Erythroblast (primary cell): ENCODE results near the gene RND1.
A peak's percentile ranks its signal among the peaks of the same experiment; 100 is the strongest.
"Not testable (repeated sequence)": the region's sequence is repeated elsewhere in the genome, so short reads cannot be mapped to it uniquely, and the experiment has no call there.

Experiments
- DNase-seq, 2 experiments: peaks; one replicate each; lab custom pipeline; 2025; lab: John Stamatoyannopoulos, UW
- GATA1 ChIP-seq: IDR thresholded peaks from 2 replicates; pipeline ENCODE4 v1.6.1; 2011; ENCODE audit warnings: low read depth, mild to moderate bottlenecking, control low read depth, low read length, moderate library complexity
- POLR2A ChIP-seq: IDR thresholded peaks from 2 replicates; pipeline ENCODE4 v1.6.1; 2011; ENCODE audit warnings: mild to moderate bottlenecking, low read length

RND1 gene

GRCh38 chr12:48882315-48882687, 16.6 kb upstream of the RND1 start:
- DNase-seq = no peak
- TF ChIP-seq POLR2A (no peak), GATA1 (no peak)

DNA sequence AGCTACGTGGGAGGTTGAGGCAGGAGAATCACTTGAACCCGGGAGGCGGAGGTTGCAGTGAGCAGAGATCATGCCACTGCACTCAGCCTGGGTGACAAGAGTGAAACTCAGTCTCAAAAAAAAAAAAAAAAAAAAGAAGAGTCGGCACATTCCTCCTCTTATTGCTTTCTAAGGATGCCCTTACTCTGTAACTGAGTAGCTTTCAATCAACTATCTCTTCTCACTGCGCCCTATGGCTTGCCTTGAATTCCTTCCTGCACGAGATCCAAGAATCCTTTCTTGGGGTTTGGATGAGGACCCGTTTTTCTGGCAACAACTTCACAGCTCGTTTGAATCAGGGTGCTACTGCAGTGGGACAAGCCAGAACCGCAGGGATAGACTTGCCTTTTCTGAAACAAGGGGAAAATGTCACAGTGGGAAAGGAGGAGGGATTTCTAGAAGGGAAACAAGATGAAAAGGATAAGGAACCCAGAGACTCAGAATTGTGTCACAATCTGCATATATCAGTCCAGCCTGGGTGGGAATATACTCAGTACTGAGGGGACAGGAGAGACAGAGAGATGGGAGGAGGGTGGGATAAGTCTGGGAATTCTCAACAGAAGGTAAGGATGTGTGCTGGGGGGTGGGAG, 16.1 kb upstream of the RND1 start:
- TF ChIP-seq POLR2A (no peak), GATA1 (no peak)
- no peak for DNase-seq

DNA sequence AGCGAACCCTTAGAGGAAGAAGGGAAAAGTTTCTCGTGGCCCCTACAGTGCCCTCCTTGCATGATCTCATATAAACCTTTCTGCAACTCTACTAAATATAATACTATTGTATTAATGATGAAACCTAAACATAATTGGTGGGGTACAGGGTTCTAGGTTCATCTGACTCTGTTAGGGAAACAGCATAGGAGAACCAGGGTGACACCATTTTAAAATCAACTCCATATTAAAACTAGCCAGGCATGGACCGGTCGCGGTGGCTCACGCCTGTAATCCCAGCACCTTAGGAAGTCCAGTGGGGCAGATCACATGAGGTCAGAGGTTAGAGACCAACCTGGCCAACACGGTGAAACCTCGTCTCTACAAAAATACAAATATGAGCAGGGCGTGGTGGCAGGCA, 15.0 kb upstream of the RND1 start:
- no peak for DNase-seq
- TF ChIP-seq POLR2A (no peak), GATA1 (no peak)

- TF ChIP-seq POLR2A (no peak), GATA1 (no peak)
These were observed 12.9 kb upstream of the RND1 start for GRCh38 chr12:48878548-48878947.

DNA sequence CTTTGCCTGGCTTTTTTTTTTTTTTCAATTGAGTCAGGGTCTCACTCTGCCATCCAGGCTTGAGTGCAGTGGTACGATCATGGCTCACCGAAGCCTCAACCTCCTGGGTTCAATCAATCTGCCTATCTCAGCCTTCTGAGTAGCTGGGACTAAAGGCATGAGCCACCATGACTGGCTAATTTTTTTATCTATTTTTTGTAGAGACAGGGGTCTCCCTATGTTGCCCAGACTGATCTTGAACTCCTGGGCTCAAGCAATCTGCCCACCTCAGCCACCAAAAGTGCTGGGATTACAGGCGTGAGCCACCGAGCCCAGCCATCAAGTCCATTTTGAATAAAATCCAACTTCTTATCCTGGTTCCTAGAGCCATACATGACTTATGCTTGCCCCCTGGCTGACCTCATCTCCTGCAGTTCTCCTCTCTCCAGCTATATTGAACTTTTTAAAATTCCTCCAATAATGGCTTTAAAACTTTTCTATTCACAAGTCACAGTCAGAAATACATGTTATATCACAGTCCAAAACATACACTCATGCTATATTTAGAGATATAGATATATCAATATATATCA, 10.4 kb upstream of the RND1 start:
- no peak for DNase-seq
- TF ChIP-seq POLR2A (no peak), GATA1 (no peak)

More at GRCh38 chr12:48878548-48878947, 12.9 kb upstream of the RND1 start:
- no peak for DNase-seq

GRCh38 chr12:48873534-48873933, 7.9 kb upstream of the RND1 start:
- not testable (repeated sequence) for DNase-seq

DNA sequence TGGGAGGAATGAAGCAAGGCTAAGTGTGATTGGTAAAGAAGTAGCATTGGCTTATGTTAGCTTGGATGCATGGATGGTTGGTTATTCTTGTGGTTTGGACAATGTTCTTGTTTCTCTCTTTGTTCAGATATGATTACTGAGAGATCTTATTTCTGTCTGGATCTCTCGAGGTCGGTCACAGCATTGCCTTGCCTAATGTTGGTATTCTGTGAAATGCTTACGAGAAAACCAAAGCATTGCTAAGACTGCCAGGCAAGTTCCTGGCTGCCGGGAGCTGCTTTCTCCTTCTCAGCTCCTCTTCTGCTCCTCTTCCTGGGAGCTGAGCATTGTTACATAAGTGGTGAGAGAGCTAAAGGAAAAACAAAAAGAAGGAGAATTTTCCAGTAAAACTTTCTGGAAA, 7.4 kb upstream of the RND1 start:
- no peak for TF ChIP-seq GATA1
- TF ChIP-seq POLR2A = no peak
- DNase-seq = no peak

GRCh38 chr12:48869191-48869590, 3.5 kb upstream of the RND1 start:
- no peak for DNase-seq
- TF ChIP-seq POLR2A (no peak), GATA1 (no peak)

GRCh38 chr12:48868451-48868850, 2.8 kb upstream of the RND1 start:
- TF ChIP-seq POLR2A (no peak), GATA1 (no peak)
- no peak for DNase-seq

GRCh38 chr12:48866052-48866711, 512 bp upstream of the RND1 start:
- TF ChIP-seq POLR2A (no peak), GATA1 (no peak)
- DNase-seq = no peak

GRCh38 chr12:48863291-48863690, 2.4 kb downstream of the RND1 start:
- no peak for DNase-seq
- no peak for TF ChIP-seq POLR2A

- no peak for DNase-seq
- TF ChIP-seq GATA1 = no peak
- TF ChIP-seq POLR2A = no peak
These were observed 2.9 kb downstream of the RND1 start for GRCh38 chr12:48862760-48863159.

- no peak for TF ChIP-seq GATA1
- TF ChIP-seq POLR2A = no peak
These were observed 4.6 kb downstream of the RND1 start for GRCh38 chr12:48861111-48861510.

DNA sequence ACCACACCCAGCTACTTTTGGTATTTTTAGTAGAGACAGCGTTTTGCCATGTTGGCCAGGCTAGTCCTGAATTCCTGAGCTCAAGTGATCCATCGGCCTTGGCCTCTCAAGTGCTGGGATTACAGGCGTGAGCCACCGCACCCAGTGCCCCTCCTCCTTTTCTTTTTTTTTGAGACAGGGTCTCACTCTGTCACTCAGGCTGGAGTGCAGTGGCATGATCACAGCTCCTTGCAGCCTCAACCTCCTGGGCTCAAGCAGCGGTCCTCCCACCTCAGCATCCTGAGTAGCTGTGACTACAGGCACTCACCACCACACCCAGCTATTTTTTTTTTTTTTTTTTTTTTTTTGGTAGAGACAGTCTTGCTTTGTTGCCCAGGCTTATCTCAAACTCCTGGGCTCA, 5.4 kb downstream of the RND1 start:
- DNase-seq = not testable (repeated sequence)

More at GRCh38 chr12:48861111-48861510, 4.6 kb downstream of the RND1 start:
- DNase-seq = peak in 1 of 2 experiments; percentile 43

- TF ChIP-seq POLR2A = no peak
- no peak for TF ChIP-seq GATA1
- DNase-seq = no peak
These were observed 6.1 kb downstream of the RND1 start for GRCh38 chr12:48859607-48860006.

DNA sequence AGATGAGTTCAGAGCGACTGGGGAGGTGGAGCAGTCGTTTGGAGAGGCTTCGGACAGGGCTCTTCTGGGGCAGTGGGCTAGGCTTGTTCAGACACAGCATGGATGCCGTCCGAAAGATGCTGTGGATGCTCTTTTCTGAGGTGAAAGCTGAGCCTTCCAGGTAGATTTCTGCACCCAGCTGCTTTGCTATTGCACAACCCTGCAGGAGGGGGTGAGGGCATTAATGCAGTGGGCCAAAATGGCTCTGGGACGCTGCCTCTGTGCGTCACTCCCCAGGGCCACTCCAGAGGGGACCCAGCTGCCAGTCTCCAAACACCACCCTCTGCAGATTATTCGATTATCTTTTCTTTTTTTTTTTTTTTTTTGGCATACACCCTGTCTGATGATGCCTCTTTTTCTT, 7.6 kb downstream of the RND1 start:
- TF ChIP-seq POLR2A (no peak), GATA1 (no peak)
- no peak for DNase-seq
